Activated B cell treated with CpG ODN at 0.5 μM for 24 hours (primary cell): Measurements from ENCODE around the gene G0S2. TPM values are rescaled to one million over a fixed set of nuclear protein-coding genes. Genes with fewer than 3 reads are reported as not detected.

Experiments
- ATAC-seq: fragments of 200-7000 bp; cut with Tn5 transposase; one replicate; pipeline ENCODE4 v1.10.0; 2021; ENCODE audit warnings: low read depth, mild to moderate bottlenecking, moderate library complexity
- CTCF ChIA-PET: fragments of 350-600 bp; sonication (Branson Sonifier 250); formaldehyde crosslinking; loops from one replicate; lab custom pipeline; 2021; ENCODE audit warnings: antibody characterized with exemption; lab: Charles Lee
- POLR2A ChIA-PET: fragments of 350-600 bp; sonication (Branson Sonifier 250); formaldehyde crosslinking; loops from one replicate; lab custom pipeline; 2021; ENCODE audit warnings: antibody characterized with exemption; lab: Charles Lee
- DNase-seq: peaks from one replicate; pipeline ENCODE4 v3.0.0; 2022
- H3K27ac Mint-ChIP-seq: one replicate; pipeline ENCODE4 v1.8.0; 2020; ENCODE audit warnings: mixed read lengths
- H3K27me3 Mint-ChIP-seq: one replicate; pipeline ENCODE4 v1.8.0; 2021; ENCODE audit warnings: mixed read lengths
- H3K36me3 Mint-ChIP-seq: one replicate; pipeline ENCODE4 v1.8.0; 2021; ENCODE audit warnings: low read depth, mixed read lengths
- H3K4me1 Mint-ChIP-seq: one replicate; pipeline ENCODE4 v1.8.0; 2021; ENCODE audit warnings: mixed read lengths
- H3K4me3 Mint-ChIP-seq: one replicate; pipeline ENCODE4 v1.8.0; 2020; ENCODE audit warnings: mild to moderate bottlenecking, mixed read lengths
- H3K9me3 Mint-ChIP-seq: one replicate; pipeline ENCODE4 v1.8.0; 2020; ENCODE audit warnings: mixed read lengths
- CTCF ChIP-seq: fragments of 200-600 bp; IDR thresholded peaks from one replicate; pipeline ENCODE4 v1.8.0; 2022; ENCODE audit warnings: antibody characterized with exemption, mild to moderate bottlenecking
- intact Hi-C: fragments of 100-400 bp; cut with micrococcal nuclease; formaldehyde crosslinking; loops from one replicate; pipeline ENCODE4 v1.15.1; 2024
- total RNA-seq: library from RNA; stranded (reverse); gene quantifications from 2 replicates; pipeline ENCODE4 v1.2.3, GENCODE V29; 2022

G0S2 gene
- total RNA-seq, result 2.1 and 2.3 TPM in 2 replicates

- DNase-seq, result peak; percentile 18
- CTCF ChIA-PET, result interaction anchor here (1.0 to 1.4 kb wide), 2 partner anchors 10 to 48 kb away, joined by 3 to 5 read pairs; no protein-coding TSS in a partner anchor
Measured at GRCh38 chr1:209674957-209675564, at the start of gene G0S2. Gene G0S2, plus strand, starts transcription at chr1:209675412. Its CDS starts 273 bp downstream, at chr1:209675685.

GRCh38 chr1:209625791-209626285, 49.4 kb upstream of the G0S2 start:
- ChIA-PET CTCF (interaction anchor here (1.5 kb wide), 1 partner anchor 12 kb away, joined by 4 read pairs; no protein-coding TSS in a partner anchor), POLR2A (no interaction called here)
- Mint-ChIP-seq H3K4me1 (no peaks in the 10 kb centered on the region), H3K27me3 (peaks cover 10% of the 10 kb centered on the region), H3K36me3 (no peaks in the 10 kb centered on the region), H3K27ac (no peak overlapping the region), H3K9me3 (no peaks in the 10 kb centered on the region), H3K4me3 (no peak overlapping the region)
- DNase-seq (no peak), ATAC-seq (no peak)
- no peak for TF ChIP-seq CTCF
- intact Hi-C loops, result no loop called here

More at GRCh38 chr1:209674957-209675564, at the start of gene G0S2:
- TF ChIP-seq CTCF, result no peak
- peaks cover 2% of the 10 kb centered on the region for H3K9me3 Mint-ChIP-seq
- peak within 1 kb of the TSS; percentile 75 for H3K4me3 Mint-ChIP-seq
- H3K27me3 Mint-ChIP-seq, result peaks cover 49% of the 10 kb centered on the region
- peak within 1 kb of the TSS; percentile 72 for H3K27ac Mint-ChIP-seq
- POLR2A ChIA-PET, result no interaction called here
- peaks cover 37% of the 10 kb centered on the region for H3K4me1 Mint-ChIP-seq
- no peaks in the 10 kb centered on the region for H3K36me3 Mint-ChIP-seq
- peak; percentile 21 for ATAC-seq
- intact Hi-C loops, result loop anchor here (5.0 kb wide), 1 partner anchor 72 kb away; no protein-coding TSS in a partner anchor

GRCh38 chr1:209626346-209627026, 48.7 kb upstream of the G0S2 start:
- intact Hi-C loops, result loop anchor here (1.0 kb wide), 4 partner anchors 24 to 67 kb away; no protein-coding TSS in a partner anchor
- Mint-ChIP-seq H3K9me3 (no peaks in the 10 kb centered on the region), H3K4me3 (no peak overlapping the region), H3K27me3 (peaks cover 10% of the 10 kb centered on the region), H3K36me3 (no peaks in the 10 kb centered on the region), H3K4me1 (no peaks in the 10 kb centered on the region), H3K27ac (no peak overlapping the region)
- ATAC-seq (no peak), DNase-seq (no peak)
- no peak for TF ChIP-seq CTCF
- CTCF ChIA-PET, result interaction anchor here (1.0 to 1.5 kb wide), 4 partner anchors 47 to 62 kb away, joined by 3 to 4 read pairs (median 4); no protein-coding TSS in a partner anchor
- POLR2A ChIA-PET, result no interaction called here

- H3K4me1 Mint-ChIP-seq, result no peaks in the 10 kb centered on the region
- no peak overlapping the region for H3K27ac Mint-ChIP-seq
- no peak for TF ChIP-seq CTCF
- ChIA-PET CTCF (interaction anchor here (0.7 to 1.5 kb wide), 10 partner anchors 22 to 62 kb away, joined by 3 to 11 read pairs (median 4); partner anchors contain the start of genes CAMK1G and G0S2), POLR2A (no interaction called here)
- ATAC-seq (peak; percentile 19), DNase-seq (no peak)
- intact Hi-C loops, result loop anchor here (1.0 kb wide), 4 partner anchors 25 to 66 kb away; no protein-coding TSS in a partner anchor
- H3K9me3 Mint-ChIP-seq, result no peaks in the 10 kb centered on the region
- H3K27me3 Mint-ChIP-seq, result peaks cover 10% of the 10 kb centered on the region
- H3K4me3 Mint-ChIP-seq, result no peak overlapping the region
- no peaks in the 10 kb centered on the region for H3K36me3 Mint-ChIP-seq
Measured at GRCh38 chr1:209627027-209627731, 48.0 kb upstream of the G0S2 start.
